Ovary (tissue), 9 donors: ENCODE data around the gene CHP2. TPM values are rescaled to one million over a fixed set of nuclear protein-coding genes. Genes with fewer than 3 reads are reported as not detected.

Experiments
- DNase-seq, 5 donors: peaks; one replicate each; pipeline ENCODE4 v3.0.0-alpha.2; 2019 to 2020
- H3K27ac ChIP-seq, 2 donors: fragments of 200-600 bp; one replicate each; pipeline versions ENCODE4 v1.5.1 to v1.8.0; 2019 to 2022
- H3K27me3 ChIP-seq: fragments of 200-600 bp; one replicate; pipeline ENCODE4 v1.8.0; 2022
- H3K36me3 ChIP-seq: fragments of 200-600 bp; sonication (generic); one replicate; pipeline ENCODE4 v1.5.1; 2019
- H3K4me1 ChIP-seq: one replicate; pipeline ENCODE4 v1.8.1; 2013; ENCODE audit warnings: mild to moderate bottlenecking, moderate library complexity; ENCODE audit not compliant: insufficient read depth
- H3K4me3 ChIP-seq: fragments of 200-600 bp; sonication (generic); one replicate; pipeline ENCODE4 v1.5.1; 2017
- H3K9me3 ChIP-seq, 2 donors: fragments of 200-600 bp in 1 of 2; sonication (generic) in 1 of 2; one replicate each; pipeline versions ENCODE4 v1.5.1 to v1.8.1; 2013 to 2019; ENCODE audit warnings: mild to moderate bottlenecking in 1 of 2, moderate library complexity in 1 of 2
- CTCF ChIP-seq, 3 donors: fragments of 450-650 bp in 2 of 3; fragments of 200-600 bp in 1 of 3; IDR thresholded peaks; one replicate each; pipeline versions ENCODE4 v1.5.1 to v1.8.0; 2016 to 2022; ENCODE audit warnings: antibody characterized with exemption in 3 of 3, mild to moderate bottlenecking in 1 of 3
- EP300 ChIP-seq: sonication (generic); formaldehyde crosslinking; IDR thresholded peaks from one replicate; pipeline ENCODE4 v1.6.1; 2017; ENCODE audit warnings: antibody characterized with exemption
- POLR2A ChIP-seq: fragments of 450-650 bp; IDR thresholded peaks from one replicate; pipeline ENCODE4 v1.6.1; 2017; ENCODE audit warnings: antibody characterized with exemption, mild to moderate bottlenecking, moderate library complexity
- WGBS, 3 donors: extraction: QIAGEN DNeasy Blood & Tissue Kit in 1 of 3; methylation state at CpG; one replicate each; pipeline versions ENCODE4 v1.1.5 to v1.1.7; 2013 to 2017; 5-methylcytosine and 5-hydroxymethylcytosine counted together
- intact Hi-C, 4 donors: fragments of 100-400 bp; cut with DNase I; formaldehyde crosslinking; loops; one replicate each; pipeline versions ENCODE4 v1.11.0 to v1.15.1; 2022 to 2023
- polyA plus RNA-seq, 2 donors: library from polyadenylated mRNA; stranded (reverse); fragments of 200-250 nt in 1 of 2; fragments of 350-450 nt in 1 of 2; fragmentation: Illumina TruSeq in 1 of 2; extraction: RNeasy Lipid Tissue Mini Kit (QIAGEN cat#74804) in 1 of 2; gene quantifications; one replicate each; pipeline ENCODE4 v1.2.3, GENCODE V29; 2013 to 2014
- total RNA-seq, 7 donors: library from RNA; depleted of rRNA in 2 of 7; stranded (reverse); fragments of >200 nt in 2 of 7; fragmentation: NEBNext Ultra II Directional in 3 of 7; extraction: Animal tissue kit (Norgen Biotek cat#: 25700) in 3 of 7; gene quantifications; one replicate each; pipeline versions ENCODE4 v1.1.0 to v1.2.4, GENCODE V29; 2016 to 2023
- donor health status: DM: no; HTN: no; CAD: no; lungs with moderate emphysema.
- donor health status: DM: no; HTN: no; CAD: no.
- donor health status: Bipolar disorder and iron deficiency.
- donor health status: DM: yes; HTN: yes; CAD: no.
- donor health status: DM: no; HTN: no; CAD: no.
- donor health status: DM: yes; HTN: yes; CAD: no.

CHP2 gene
- total and polyA plus RNA-seq, 9 donors = 0.05 to 0.15 (median 0.10) TPM; not detected in 6

- no peak for TF ChIP-seq CTCF (IDR thresholded peaks at IDR 0.05)
- no peak for TF ChIP-seq EP300
- no peak for TF ChIP-seq POLR2A
- Histone ChIP-seq H3K4me1 (no peaks in the 10 kb centered on the region), H3K27ac (no peak overlapping the region), H3K36me3 (no peaks in the 10 kb centered on the region), H3K27me3 (no peaks in the 10 kb centered on the region), H3K9me3 (no peaks in the 10 kb centered on the region), H3K4me3 (no peak overlapping the region)
- WGBS, 3 donors = 15 to 17% (median 16%) methylated on average over 6 of the region's 6 CpGs
- intact Hi-C loops = no loop called here
- DNase-seq = no peak
Measured at GRCh38 chr16:23786964-23787561, 32.2 kb downstream of the CHP2 start.

- TF ChIP-seq POLR2A = no peak
- TF ChIP-seq EP300 = no peak
- TF ChIP-seq CTCF (IDR thresholded peaks at IDR 0.05) = no peak
- no peaks in the 10 kb centered on the region for H3K36me3 ChIP-seq
- no peaks in the 10 kb centered on the region for H3K4me1 ChIP-seq
- DNase-seq = no peak
- H3K4me3 ChIP-seq = no peak overlapping the region
- no peak overlapping the region for H3K27ac ChIP-seq
- no peaks in the 10 kb centered on the region for H3K9me3 ChIP-seq
- H3K27me3 ChIP-seq = no peaks in the 10 kb centered on the region
- intact Hi-C loops = no loop called here
- 55 to 63% (median 63%) methylated on average over 3 of the region's 3 CpGs for WGBS, 3 donors
Measured at GRCh38 chr16:23788685-23789084, 33.9 kb downstream of the CHP2 start.

- TF ChIP-seq EP300 (no peak), CTCF (IDR thresholded peaks at IDR 0.05) (no peak), POLR2A (no peak)
- no peak overlapping the region for H3K27ac ChIP-seq
- no peaks in the 10 kb centered on the region for H3K9me3 ChIP-seq
- DNase-seq = no peak
- 53 to 65% (median 57%) methylated on average over 6 of the region's 6 CpGs for WGBS, 3 donors
- no peak overlapping the region for H3K4me3 ChIP-seq
- intact Hi-C loops = no loop called here
- H3K4me1 ChIP-seq = no peaks in the 10 kb centered on the region
- no peaks in the 10 kb centered on the region for H3K27me3 ChIP-seq
- no peaks in the 10 kb centered on the region for H3K36me3 ChIP-seq
Measured at GRCh38 chr16:23795378-23795777, 40.6 kb downstream of the CHP2 start.

GRCh38 chr16:23796941-23797340, 42.1 kb downstream of the CHP2 start:
- intact Hi-C loops = no loop called here
- Histone ChIP-seq H3K4me3 (no peak overlapping the region), H3K27me3 (no peaks in the 10 kb centered on the region), H3K9me3 (no peaks in the 10 kb centered on the region), H3K36me3 (no peaks in the 10 kb centered on the region), H3K27ac (no peak overlapping the region), H3K4me1 (no peaks in the 10 kb centered on the region)
- TF ChIP-seq POLR2A (no peak), CTCF (IDR thresholded peaks at IDR 0.05) (no peak), EP300 (no peak)
- 70 to 83% (median 82%) methylated on average over 2 of the region's 2 CpGs for WGBS, 3 donors
- DNase-seq = no peak
